Hepatocyte (in vitro differentiated cells): Measurements from ENCODE around the gene GABRA6. TPM values are rescaled to one million over a fixed set of nuclear protein-coding genes. Genes with fewer than 3 reads are reported as not detected.

Experiments
- DNase-seq: peaks from one replicate; pipeline ENCODE4 v3.0.0-alpha.2; 2016; ENCODE audit warnings: low spot score
- H2AFZ ChIP-seq: fragments of 200-600 bp; sonication (generic); 2 replicates; pipeline ENCODE4 v1.6.0; 2016; ENCODE audit warnings: antibody characterized with exemption, mild to moderate bottlenecking
- H3K27ac ChIP-seq: fragments of 200-600 bp; sonication (generic); 2 replicates; pipeline ENCODE4 v1.5.1; 2016; ENCODE audit warnings: mild to moderate bottlenecking
- H3K27me3 ChIP-seq: fragments of 200-600 bp; sonication (generic); 2 replicates; pipeline ENCODE4 v1.6.1; 2016
- H3K36me3 ChIP-seq: fragments of 200-600 bp; sonication (generic); replicated peaks from 2 replicates; pipeline ENCODE4 v1.5.1; 2016; ENCODE audit warnings: low read depth; ENCODE audit not compliant: insufficient read depth
- H3K4me1 ChIP-seq: fragments of 200-600 bp; sonication (generic); 2 replicates; pipeline ENCODE4 v1.5.1; 2016; ENCODE audit warnings: mild to moderate bottlenecking, moderate library complexity; ENCODE audit not compliant: insufficient read depth
- H3K4me2 ChIP-seq: fragments of 200-600 bp; sonication (generic); 2 replicates; pipeline ENCODE4 v1.6.0; 2016
- H3K4me3 ChIP-seq: fragments of 200-600 bp; sonication (generic); 2 replicates; pipeline ENCODE4 v1.5.1; 2016; ENCODE audit warnings: mild to moderate bottlenecking
- H3K79me2 ChIP-seq: fragments of 200-600 bp; sonication (generic); 2 replicates; pipeline ENCODE4 v1.6.0; 2017; ENCODE audit warnings: mild to moderate bottlenecking
- H3K9me2 ChIP-seq: fragments of 200-600 bp; sonication (generic); replicated peaks from 2 replicates; pipeline ENCODE4 v1.6.0; 2017; ENCODE audit warnings: mild to moderate bottlenecking; ENCODE audit not compliant: insufficient read depth
- H3K9me3 ChIP-seq: fragments of 200-600 bp; sonication (generic); 2 replicates; pipeline ENCODE4 v1.5.1; 2016; ENCODE audit warnings: low read depth, mild to moderate bottlenecking
- H4K20me1 ChIP-seq: fragments of 200-600 bp; sonication (generic); 2 replicates; pipeline ENCODE4 v1.6.0; 2016; ENCODE audit warnings: mild to moderate bottlenecking; ENCODE audit not compliant: insufficient read depth, poor library complexity, severe bottlenecking
- CTCF ChIP-seq: fragments of 200-600 bp; sonication (generic); IDR thresholded peaks from 2 replicates; pipeline ENCODE4 v1.5.1; 2016; ENCODE audit warnings: antibody characterized with exemption, mild to moderate bottlenecking; ENCODE audit not compliant: poor library complexity
- EZH2 ChIP-seq: fragments of 200-600 bp; sonication (generic); IDR thresholded peaks from 2 replicates; pipeline ENCODE4 v1.6.1; 2016; ENCODE audit warnings: antibody characterized with exemption, mild to moderate bottlenecking, borderline replicate concordance
- EZH2phosphoT487 ChIP-seq: fragments of 200-600 bp; sonication (generic); IDR thresholded peaks from one replicate; pipeline ENCODE4 v1.6.1; 2018; ENCODE audit warnings: antibody characterized with exemption, mild to moderate bottlenecking, low read depth, moderate library complexity; ENCODE audit not compliant: unreplicated experiment, severe bottlenecking
- WGBS: methylation state at CpG from one replicate; pipeline ENCODE4 v1.1.6; 2016; ENCODE audit warnings: low lambda C conversion rate; ENCODE audit errors: missing lambda C conversion rate; 5-methylcytosine and 5-hydroxymethylcytosine counted together
- polyA plus RNA-seq: library from polyadenylated mRNA; unstranded; fragments of >200 nt; fragmentation: Nextera tagmentation; extraction: Ambion mirVana; gene quantifications from 2 replicates; pipeline ENCODE4 v1.2.1, GENCODE V29; 2016
- total RNA-seq: library from RNA; depleted of rRNA; stranded (reverse); fragments of >200 nt; gene quantifications from 2 replicates; pipeline ENCODE4 v1.2.3, GENCODE V29; 2014

The GABRA6 gene
- total and polyA plus RNA-seq, 2 experiments from 2014 or later: not detected

GRCh38 chr5:161740433-161740832, 54.9 kb downstream of the GABRA6 start:
- no peaks in the 10 kb centered on the region for H3K4me1 ChIP-seq
- no peak overlapping the region for H3K4me2 ChIP-seq
- H3K9me2 ChIP-seq: no peaks in the 10 kb centered on the region
- no peaks in the 10 kb centered on the region for H3K9me3 ChIP-seq
- H3K36me3 ChIP-seq: no peaks in the 10 kb centered on the region
- H4K20me1 ChIP-seq: no peaks in the 10 kb centered on the region
- H3K79me2 ChIP-seq: no peaks in the 10 kb centered on the region
- TF ChIP-seq EZH2 (no peak), EZH2phosphoT487 (no peak), CTCF (no peak)
- 100% methylated on average over 1 of the region's 1 CpG for WGBS
- H3K27me3 ChIP-seq: no peaks in the 10 kb centered on the region
- no peak overlapping the region for H3K27ac ChIP-seq
- H3K4me3 ChIP-seq: no peak overlapping the region
- no peak for DNase-seq
- no peak overlapping the region for H2AFZ ChIP-seq

GRCh38 chr5:161744276-161744675, 58.8 kb downstream of the GABRA6 start:
- Histone ChIP-seq H3K36me3 (no peaks in the 10 kb centered on the region), H3K4me2 (no peak overlapping the region), H2AFZ (no peak overlapping the region), H3K4me3 (no peak overlapping the region), H3K27ac (no peak overlapping the region), H3K79me2 (no peaks in the 10 kb centered on the region), H4K20me1 (no peaks in the 10 kb centered on the region), H3K9me3 (no peaks in the 10 kb centered on the region), H3K9me2 (no peaks in the 10 kb centered on the region), H3K27me3 (no peaks in the 10 kb centered on the region), H3K4me1 (no peaks in the 10 kb centered on the region)
- no peak for DNase-seq
- 89% methylated on average over 2 of the region's 2 CpGs for WGBS
- TF ChIP-seq EZH2phosphoT487 (no peak), EZH2 (no peak), CTCF (no peak)

- no peak overlapping the region for H2AFZ ChIP-seq
- H3K4me2 ChIP-seq: no peak overlapping the region
- no peaks in the 10 kb centered on the region for H4K20me1 ChIP-seq
- no peaks in the 10 kb centered on the region for H3K27me3 ChIP-seq
- no peaks in the 10 kb centered on the region for H3K4me1 ChIP-seq
- no peak overlapping the region for H3K27ac ChIP-seq
- H3K79me2 ChIP-seq: no peaks in the 10 kb centered on the region
- no peaks in the 10 kb centered on the region for H3K36me3 ChIP-seq
- no peak overlapping the region for H3K4me3 ChIP-seq
- 65% methylated on average over 3 of the region's 3 CpGs for WGBS
- no peak for DNase-seq
- no peaks in the 10 kb centered on the region for H3K9me3 ChIP-seq
- H3K9me2 ChIP-seq: no peaks in the 10 kb centered on the region
- TF ChIP-seq CTCF (no peak), EZH2phosphoT487 (no peak), EZH2 (no peak)
Measured at GRCh38 chr5:161745392-161745791, 59.9 kb downstream of the GABRA6 start.

GRCh38 chr5:161751265-161751664, 65.7 kb downstream of the GABRA6 start:
- no peaks in the 10 kb centered on the region for H3K27me3 ChIP-seq
- no peaks in the 10 kb centered on the region for H3K79me2 ChIP-seq
- TF ChIP-seq EZH2: no peak
- TF ChIP-seq CTCF: no peak
- TF ChIP-seq EZH2phosphoT487: no peak
- H3K9me2 ChIP-seq: no peaks in the 10 kb centered on the region
- no peaks in the 10 kb centered on the region for H4K20me1 ChIP-seq
- H3K36me3 ChIP-seq: no peaks in the 10 kb centered on the region
- no peak overlapping the region for H3K4me2 ChIP-seq
- no peaks in the 10 kb centered on the region for H3K9me3 ChIP-seq
- DNase-seq: no peak
- H3K27ac ChIP-seq: no peak overlapping the region
- no peak overlapping the region for H2AFZ ChIP-seq
- 84% methylated on average over 10 of the region's 10 CpGs for WGBS
- no peaks in the 10 kb centered on the region for H3K4me1 ChIP-seq
- no peak overlapping the region for H3K4me3 ChIP-seq
